Natural killer cell (primary cell): ENCODE data around the gene AUTS2. TPM values are rescaled to one million over a fixed set of nuclear protein-coding genes. Genes with fewer than 3 reads are reported as not detected.
A peak's percentile ranks its signal among the peaks of the same experiment; 100 is the strongest.

Experiments
- ATAC-seq, 3 donors: fragments of 150-1000 bp in 2 of 3; fragments of 200-7000 bp in 1 of 3; cut with Tn5 transposase; 1 replicate in 1 of 3; 2 replicates in 2 of 3; pipeline ENCODE4 v1.10.0; 2021; ENCODE audit warnings: mild to moderate bottlenecking in 2 of 3, moderate library complexity in 2 of 3
- DNase-seq, 2 donors: peaks; one replicate each; pipeline versions ENCODE4 v3.0.0 to v3.0.0-alpha.2; 2013 to 2021; ENCODE audit warnings: mixed read lengths in 1 of 2
- H3K27ac ChIP-seq: one replicate; pipeline ENCODE4 v1.5.1; 2013; ENCODE audit warnings: mild to moderate bottlenecking, low read length
- H3K27me3 ChIP-seq: one replicate; pipeline ENCODE4 v1.6.1; 2013; ENCODE audit warnings: low read length; ENCODE audit not compliant: control insufficient read depth, insufficient read depth
- H3K36me3 ChIP-seq: one replicate; pipeline ENCODE4 v1.6.1; 2013; ENCODE audit warnings: low read length; ENCODE audit not compliant: control insufficient read depth, insufficient read depth
- H3K4me1 ChIP-seq: one replicate; pipeline ENCODE4 v1.6.1; 2013; ENCODE audit warnings: low read length; ENCODE audit not compliant: control insufficient read depth, insufficient read depth
- H3K4me3 ChIP-seq: one replicate; pipeline ENCODE4 v1.5.1; 2013; ENCODE audit warnings: low read length
- H3K9me3 ChIP-seq: one replicate; pipeline ENCODE4 v1.6.1; 2013; ENCODE audit warnings: low read length; ENCODE audit not compliant: control insufficient read depth, insufficient read depth
- H3K27ac Mint-ChIP-seq, 2 donors: one replicate each; pipeline ENCODE4 v1.8.0; 2022; ENCODE audit warnings: mild to moderate bottlenecking in 2 of 2, mixed read lengths in 2 of 2, moderate library complexity in 1 of 2
- H3K27me3 Mint-ChIP-seq, 2 donors: one replicate each; pipeline ENCODE4 v1.8.0; 2022; ENCODE audit warnings: low read depth in 2 of 2, mixed read lengths in 2 of 2
- H3K36me3 Mint-ChIP-seq: one replicate; pipeline ENCODE4 v1.8.0; 2022; ENCODE audit warnings: mixed read lengths
- H3K4me1 Mint-ChIP-seq, 2 donors: one replicate each; pipeline ENCODE4 v1.8.0; 2022; ENCODE audit warnings: mixed read lengths in 2 of 2
- H3K4me3 Mint-ChIP-seq: one replicate; pipeline ENCODE4 v1.8.0; 2022; ENCODE audit warnings: mild to moderate bottlenecking, moderate library complexity, mixed read lengths
- H3K9me3 Mint-ChIP-seq, 2 donors: one replicate each; pipeline ENCODE4 v1.8.0; 2022; ENCODE audit warnings: mixed read lengths in 2 of 2
- CTCF ChIP-seq: fragments of 200-600 bp; IDR thresholded peaks from one replicate; pipeline ENCODE4 v1.8.0; 2022; ENCODE audit warnings: antibody characterized with exemption
- WGBS: methylation state at CpG from one replicate; pipeline ENCODE4 v1.1.7; 2013; ENCODE audit warnings: missing lambda C conversion rate; ENCODE audit not compliant: insufficient coverage; 5-methylcytosine and 5-hydroxymethylcytosine counted together
- intact Hi-C: fragments of 100-400 bp; cut with micrococcal nuclease; formaldehyde crosslinking; loops from one replicate; pipeline ENCODE4 v1.14.2; 2022
- total RNA-seq, 4 donors: library from RNA; stranded (reverse); fragments of 120-200 nt in 1 of 4; gene quantifications; one replicate each; pipeline versions ENCODE4 v1.2.3 to v1.2.4, GENCODE V29; 2013 to 2022

AUTS2 gene
- total RNA-seq, 3 donors from 2014 or later (not counting 1 experiment from before 2014, with no cell fraction given) = 147 to 197 (median 155) TPM

GRCh38 chr7:70730451-70731110 lies 1132.3 kb downstream of the AUTS2 start:
- H3K27ac Mint-ChIP-seq = peak overlapping the region; percentile 67 to 71
- H3K27me3 ChIP-seq = no peaks in the 10 kb centered on the region
- no peaks in the 10 kb centered on the region for H3K36me3 Mint-ChIP-seq
- no peak for DNase-seq
- no peaks in the 10 kb centered on the region for H3K27me3 Mint-ChIP-seq
- no peak for ATAC-seq
- WGBS = 90% methylated on average over 7 of the region's 7 CpGs
- TF ChIP-seq CTCF = no peak
- intact Hi-C loops = no loop called here
- H3K36me3 ChIP-seq = no peaks in the 10 kb centered on the region
- H3K4me1 Mint-ChIP-seq = peaks cover 67 to 77% of the 10 kb centered on the region in 2 donors
- no peak overlapping the region for H3K27ac ChIP-seq
- no peaks in the 10 kb centered on the region for H3K9me3 Mint-ChIP-seq
- no peak overlapping the region for H3K4me3 ChIP-seq
- no peak overlapping the region for H3K4me3 Mint-ChIP-seq
- no peaks in the 10 kb centered on the region for H3K9me3 ChIP-seq
- peaks cover 5% of the 10 kb centered on the region for H3K4me1 ChIP-seq

- no peak for DNase-seq
- H3K4me3 ChIP-seq = no peak overlapping the region
- no peaks in the 10 kb centered on the region for H3K36me3 Mint-ChIP-seq
- H3K9me3 ChIP-seq = no peaks in the 10 kb centered on the region
- H3K27ac Mint-ChIP-seq = peak overlapping the region in 1 of 2 donors; percentile 23
- H3K36me3 ChIP-seq = no peaks in the 10 kb centered on the region
- H3K4me3 Mint-ChIP-seq = no peak overlapping the region
- peaks cover 8% of the 10 kb centered on the region for H3K4me1 ChIP-seq
- H3K27ac ChIP-seq = no peak overlapping the region
- 94% methylated on average over 2 of the region's 2 CpGs for WGBS
- intact Hi-C loops = no loop called here
- ATAC-seq = no peak
- no peaks in the 10 kb centered on the region for H3K27me3 ChIP-seq
- peaks cover 74 to 83% of the 10 kb centered on the region in 2 donors for H3K4me1 Mint-ChIP-seq
- H3K9me3 Mint-ChIP-seq = no peaks in the 10 kb centered on the region
- H3K27me3 Mint-ChIP-seq = no peaks in the 10 kb centered on the region
- TF ChIP-seq CTCF = no peak
Measured at GRCh38 chr7:70733090-70733489, 1134.8 kb downstream of the AUTS2 start.

GRCh38 chr7:70734411-70734810 lies 1136.1 kb downstream of the AUTS2 start:
- no peaks in the 10 kb centered on the region for H3K36me3 Mint-ChIP-seq
- Histone ChIP-seq H3K27me3 (no peaks in the 10 kb centered on the region), H3K27ac (no peak overlapping the region), H3K9me3 (no peaks in the 10 kb centered on the region), H3K4me3 (no peak overlapping the region), H3K36me3 (no peaks in the 10 kb centered on the region), H3K4me1 (peaks cover 13% of the 10 kb centered on the region)
- H3K9me3 Mint-ChIP-seq = no peaks in the 10 kb centered on the region
- ATAC-seq = no peak
- H3K27me3 Mint-ChIP-seq = no peaks in the 10 kb centered on the region
- 86% methylated on average over 2 of the region's 2 CpGs for WGBS
- H3K4me3 Mint-ChIP-seq = peak overlapping the region; percentile 25
- peak overlapping the region; percentile 63 to 70 for H3K27ac Mint-ChIP-seq
- peaks cover 74 to 85% of the 10 kb centered on the region in 2 donors for H3K4me1 Mint-ChIP-seq
- no peak for TF ChIP-seq CTCF
- intact Hi-C loops = no loop called here
- DNase-seq = no peak

GRCh38 chr7:70735313-70735712 lies 1137.0 kb downstream of the AUTS2 start:
- 91% methylated on average over 11 of the region's 11 CpGs for WGBS
- Histone ChIP-seq H3K27me3 (no peaks in the 10 kb centered on the region), H3K9me3 (no peaks in the 10 kb centered on the region), H3K27ac (no peak overlapping the region), H3K36me3 (no peaks in the 10 kb centered on the region), H3K4me3 (no peak overlapping the region), H3K4me1 (peaks cover 13% of the 10 kb centered on the region)
- Mint-ChIP-seq H3K27ac (peak overlapping the region; percentile 70 to 79), H3K36me3 (no peaks in the 10 kb centered on the region), H3K4me1 (peaks cover 81 to 85% of the 10 kb centered on the region in 2 donors), H3K9me3 (no peaks in the 10 kb centered on the region), H3K4me3 (no peak overlapping the region), H3K27me3 (no peaks in the 10 kb centered on the region)
- ATAC-seq (no peak), DNase-seq (no peak)
- no peak for TF ChIP-seq CTCF
- intact Hi-C loops = no loop called here
